ENCODE results near the gene OR1A2.

Gene OR1A2

GRCh38 chr17:3197219-3197618, at the start of gene OR1A2:
Gene OR1A2 (plus strand): TSS chr17:3197519. CDS start chr17:3197519, 0 bp downstream.
- Histone ChIP-seq H3K4me3 (ENCODE audit: low read depth, low read length) (no peak within 1 kb of the TSS), H3K27me3 (ENCODE audit: insufficient read depth, low read depth, severe bottlenecking) (peaks cover 51% of the 10 kb centered on the region), H3K36me3 (no peaks in the 10 kb centered on the region), H3K27ac (no peak within 1 kb of the TSS), H3K9me3 (ENCODE audit: severe bottlenecking) (no peaks in the 10 kb centered on the region)
- DNase-seq: no peak
- TF ChIP-seq CTCF (IDR thresholded peaks at IDR 0.05; ENCODE audit: low read depth, low read length): no peak

- Histone ChIP-seq H3K27ac (no peak overlapping the region), H3K4me3 (ENCODE audit: low read depth, low read length) (no peak overlapping the region), H3K9me3 (ENCODE audit: severe bottlenecking) (peaks cover 3% of the 10 kb centered on the region), H3K36me3 (no peaks in the 10 kb centered on the region), H3K27me3 (ENCODE audit: insufficient read depth, low read depth, severe bottlenecking) (peaks cover 82% of the 10 kb centered on the region)
- no peak for TF ChIP-seq CTCF (IDR thresholded peaks at IDR 0.05; ENCODE audit: low read depth, low read length)
- no peak for DNase-seq
These were observed 40.1 kb upstream of the OR1A2 start for GRCh38 chr17:3157218-3157617.

GRCh38 chr17:3167574-3167973, 29.7 kb upstream of the OR1A2 start:
- no peak for TF ChIP-seq CTCF (IDR thresholded peaks at IDR 0.05; ENCODE audit: low read depth, low read length)
- Histone ChIP-seq H3K4me3 (ENCODE audit: low read depth, low read length) (no peak overlapping the region), H3K9me3 (ENCODE audit: severe bottlenecking) (no peaks in the 10 kb centered on the region), H3K27me3 (ENCODE audit: insufficient read depth, low read depth, severe bottlenecking) (peaks cover 66% of the 10 kb centered on the region), H3K27ac (no peak overlapping the region), H3K36me3 (no peaks in the 10 kb centered on the region)
- DNase-seq: no peak

- Histone ChIP-seq H3K9me3 (ENCODE audit: severe bottlenecking) (no peaks in the 10 kb centered on the region), H3K36me3 (no peaks in the 10 kb centered on the region), H3K4me3 (ENCODE audit: low read depth, low read length) (no peak overlapping the region), H3K27me3 (ENCODE audit: insufficient read depth, low read depth, severe bottlenecking) (peaks cover 59% of the 10 kb centered on the region), H3K27ac (no peak overlapping the region)
- TF ChIP-seq CTCF (IDR thresholded peaks at IDR 0.05; ENCODE audit: low read depth, low read length): no peak
- no peak for DNase-seq
These were observed 7.4 kb upstream of the OR1A2 start for GRCh38 chr17:3189961-3190360.

- Histone ChIP-seq H3K27me3 (ENCODE audit: insufficient read depth, low read depth, severe bottlenecking) (peaks cover 57% of the 10 kb centered on the region), H3K36me3 (no peaks in the 10 kb centered on the region), H3K27ac (no peak within 1 kb of the TSS), H3K4me3 (ENCODE audit: low read depth, low read length) (no peak within 1 kb of the TSS), H3K9me3 (ENCODE audit: severe bottlenecking) (no peaks in the 10 kb centered on the region)
- no peak for TF ChIP-seq CTCF (IDR thresholded peaks at IDR 0.05; ENCODE audit: low read depth, low read length)
- DNase-seq: no peak
These were observed 10.0 kb downstream of the OR1A2 start, which contains the start of gene OR1A1 for GRCh38 chr17:3207367-3207766. Gene OR1A1 (plus strand): TSS chr17:3207667. CDS start chr17:3215621, 7,954 bp downstream.

GRCh38 chr17:3208484-3208883, 11.2 kb downstream of the OR1A2 start:
- no peak overlapping the region for H3K4me3 ChIP-seq (ENCODE audit: low read depth, low read length)
- no peaks in the 10 kb centered on the region for H3K36me3 ChIP-seq
- no peak for TF ChIP-seq CTCF (IDR thresholded peaks at IDR 0.05; ENCODE audit: low read depth, low read length)
- no peaks in the 10 kb centered on the region for H3K9me3 ChIP-seq (ENCODE audit: severe bottlenecking)
- H3K27me3 ChIP-seq (ENCODE audit: insufficient read depth, low read depth, severe bottlenecking): peaks cover 66% of the 10 kb centered on the region
- no peak for DNase-seq
- H3K27ac ChIP-seq: no peak overlapping the region

All from WERI-Rb-1 (cell line).